Hepatocyte (in vitro differentiated cells): ENCODE measurements around the gene PPP1R7. TPM values are rescaled to one million over a fixed set of nuclear protein-coding genes. Genes with fewer than 3 reads are reported as not detected.
A peak's percentile ranks its signal among the peaks of the same experiment; 100 is the strongest.

Source experiments
- DNase-seq: peaks from one replicate; pipeline ENCODE4 v3.0.0-alpha.2; 2016; ENCODE audit warnings: low spot score
- H2AFZ ChIP-seq: fragments of 200-600 bp; sonication (generic); 2 replicates; pipeline ENCODE4 v1.6.0; 2016; ENCODE audit warnings: antibody characterized with exemption, mild to moderate bottlenecking
- H3K27ac ChIP-seq: fragments of 200-600 bp; sonication (generic); 2 replicates; pipeline ENCODE4 v1.5.1; 2016; ENCODE audit warnings: mild to moderate bottlenecking
- H3K27me3 ChIP-seq: fragments of 200-600 bp; sonication (generic); 2 replicates; pipeline ENCODE4 v1.6.1; 2016
- H3K36me3 ChIP-seq: fragments of 200-600 bp; sonication (generic); replicated peaks from 2 replicates; pipeline ENCODE4 v1.5.1; 2016; ENCODE audit warnings: low read depth; ENCODE audit not compliant: insufficient read depth
- H3K4me1 ChIP-seq: fragments of 200-600 bp; sonication (generic); 2 replicates; pipeline ENCODE4 v1.5.1; 2016; ENCODE audit warnings: mild to moderate bottlenecking, moderate library complexity; ENCODE audit not compliant: insufficient read depth
- H3K4me2 ChIP-seq: fragments of 200-600 bp; sonication (generic); 2 replicates; pipeline ENCODE4 v1.6.0; 2016
- H3K4me3 ChIP-seq: fragments of 200-600 bp; sonication (generic); 2 replicates; pipeline ENCODE4 v1.5.1; 2016; ENCODE audit warnings: mild to moderate bottlenecking
- H3K79me2 ChIP-seq: fragments of 200-600 bp; sonication (generic); 2 replicates; pipeline ENCODE4 v1.6.0; 2017; ENCODE audit warnings: mild to moderate bottlenecking
- H3K9me2 ChIP-seq: fragments of 200-600 bp; sonication (generic); replicated peaks from 2 replicates; pipeline ENCODE4 v1.6.0; 2017; ENCODE audit warnings: mild to moderate bottlenecking; ENCODE audit not compliant: insufficient read depth
- H3K9me3 ChIP-seq: fragments of 200-600 bp; sonication (generic); 2 replicates; pipeline ENCODE4 v1.5.1; 2016; ENCODE audit warnings: low read depth, mild to moderate bottlenecking
- H4K20me1 ChIP-seq: fragments of 200-600 bp; sonication (generic); 2 replicates; pipeline ENCODE4 v1.6.0; 2016; ENCODE audit warnings: mild to moderate bottlenecking; ENCODE audit not compliant: insufficient read depth, poor library complexity, severe bottlenecking
- EZH2 ChIP-seq: fragments of 200-600 bp; sonication (generic); IDR thresholded peaks from 2 replicates; pipeline ENCODE4 v1.6.1; 2016; ENCODE audit warnings: antibody characterized with exemption, mild to moderate bottlenecking, borderline replicate concordance
- EZH2phosphoT487 ChIP-seq: fragments of 200-600 bp; sonication (generic); IDR thresholded peaks from one replicate; pipeline ENCODE4 v1.6.1; 2018; ENCODE audit warnings: antibody characterized with exemption, mild to moderate bottlenecking, low read depth, moderate library complexity; ENCODE audit not compliant: unreplicated experiment, severe bottlenecking
- WGBS: methylation state at CpG from one replicate; pipeline ENCODE4 v1.1.6; 2016; ENCODE audit warnings: low lambda C conversion rate; ENCODE audit errors: missing lambda C conversion rate; 5-methylcytosine and 5-hydroxymethylcytosine counted together
- polyA plus RNA-seq: library from polyadenylated mRNA; unstranded; fragments of >200 nt; fragmentation: Nextera tagmentation; extraction: Ambion mirVana; gene quantifications from 2 replicates; pipeline ENCODE4 v1.2.1, GENCODE V29; 2016
- total RNA-seq: library from RNA; depleted of rRNA; stranded (reverse); fragments of >200 nt; gene quantifications from 2 replicates; pipeline ENCODE4 v1.2.3, GENCODE V29; 2014
- TF ChIP-seq, protein P1 (sequence below): fragments of 200-600 bp; sonication (generic); IDR thresholded peaks from 2 replicates; pipeline ENCODE4 v1.5.1; 2016; ENCODE audit warnings: antibody characterized with exemption, mild to moderate bottlenecking; ENCODE audit not compliant: poor library complexity

Gene PPP1R7
- total and polyA plus RNA-seq, 2 experiments from 2014 or later, result 46.7 to 84.9 TPM

DNA sequence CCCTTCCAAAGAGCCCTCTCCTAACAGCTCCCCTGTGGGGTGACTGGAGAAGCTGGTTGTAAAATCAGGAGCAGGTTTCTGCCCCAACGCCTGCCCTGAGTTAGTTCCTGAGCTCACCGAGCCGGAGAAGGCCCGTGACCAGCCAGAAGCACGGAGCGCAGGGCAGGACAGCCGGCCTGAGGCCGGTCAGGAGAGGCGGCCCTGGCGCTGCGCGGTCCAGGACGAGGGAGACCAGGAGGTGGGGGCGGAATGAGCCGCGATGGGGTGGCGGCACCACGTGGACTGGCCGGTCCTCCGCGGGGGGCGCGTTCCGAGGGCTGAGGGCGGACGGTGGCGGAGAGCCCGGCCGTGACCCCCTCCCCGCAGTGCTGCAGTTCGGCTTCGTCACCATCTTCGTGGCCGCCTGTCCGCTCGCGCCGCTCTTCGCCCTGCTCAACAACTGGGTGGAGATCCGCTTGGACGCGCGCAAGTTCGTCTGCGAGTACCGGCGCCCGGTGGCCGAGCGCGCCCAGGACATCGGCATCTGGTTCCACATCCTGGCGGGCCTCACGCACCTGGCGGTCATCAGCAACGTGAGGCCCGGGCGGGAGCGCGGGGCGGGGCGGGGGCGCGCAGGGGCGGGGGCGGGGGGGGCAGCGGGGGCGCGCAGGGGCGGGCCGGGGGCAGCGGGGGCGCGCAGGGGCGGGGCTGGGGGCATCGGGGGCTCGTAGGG lies 67.2 kb downstream of the PPP1R7 start:
- DNase-seq, result peak; percentile 86
- Histone ChIP-seq H2AFZ (peak overlapping the region; percentile 67), H3K79me2 (no peaks in the 10 kb centered on the region), H3K4me3 (peak overlapping the region; percentile 9), H3K9me2 (no peaks in the 10 kb centered on the region), H3K9me3 (no peaks in the 10 kb centered on the region), H4K20me1 (no peaks in the 10 kb centered on the region), H3K4me2 (peak overlapping the region; percentile 91), H3K27ac (peak overlapping the region; percentile 75), H3K27me3 (peaks cover 6% of the 10 kb centered on the region), H3K36me3 (no peaks in the 10 kb centered on the region), H3K4me1 (peaks cover 6% of the 10 kb centered on the region)
- TF ChIP-seq EZH2phosphoT487 (no peak), EZH2 (no peak)
- TF ChIP-seq, protein P1, sequence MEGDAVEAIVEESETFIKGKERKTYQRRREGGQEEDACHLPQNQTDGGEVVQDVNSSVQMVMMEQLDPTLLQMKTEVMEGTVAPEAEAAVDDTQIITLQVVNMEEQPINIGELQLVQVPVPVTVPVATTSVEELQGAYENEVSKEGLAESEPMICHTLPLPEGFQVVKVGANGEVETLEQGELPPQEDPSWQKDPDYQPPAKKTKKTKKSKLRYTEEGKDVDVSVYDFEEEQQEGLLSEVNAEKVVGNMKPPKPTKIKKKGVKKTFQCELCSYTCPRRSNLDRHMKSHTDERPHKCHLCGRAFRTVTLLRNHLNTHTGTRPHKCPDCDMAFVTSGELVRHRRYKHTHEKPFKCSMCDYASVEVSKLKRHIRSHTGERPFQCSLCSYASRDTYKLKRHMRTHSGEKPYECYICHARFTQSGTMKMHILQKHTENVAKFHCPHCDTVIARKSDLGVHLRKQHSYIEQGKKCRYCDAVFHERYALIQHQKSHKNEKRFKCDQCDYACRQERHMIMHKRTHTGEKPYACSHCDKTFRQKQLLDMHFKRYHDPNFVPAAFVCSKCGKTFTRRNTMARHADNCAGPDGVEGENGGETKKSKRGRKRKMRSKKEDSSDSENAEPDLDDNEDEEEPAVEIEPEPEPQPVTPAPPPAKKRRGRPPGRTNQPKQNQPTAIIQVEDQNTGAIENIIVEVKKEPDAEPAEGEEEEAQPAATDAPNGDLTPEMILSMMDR, result peak; percentile 6
- 5% methylated on average over 18 of the region's 77 CpGs for WGBS

DNA sequence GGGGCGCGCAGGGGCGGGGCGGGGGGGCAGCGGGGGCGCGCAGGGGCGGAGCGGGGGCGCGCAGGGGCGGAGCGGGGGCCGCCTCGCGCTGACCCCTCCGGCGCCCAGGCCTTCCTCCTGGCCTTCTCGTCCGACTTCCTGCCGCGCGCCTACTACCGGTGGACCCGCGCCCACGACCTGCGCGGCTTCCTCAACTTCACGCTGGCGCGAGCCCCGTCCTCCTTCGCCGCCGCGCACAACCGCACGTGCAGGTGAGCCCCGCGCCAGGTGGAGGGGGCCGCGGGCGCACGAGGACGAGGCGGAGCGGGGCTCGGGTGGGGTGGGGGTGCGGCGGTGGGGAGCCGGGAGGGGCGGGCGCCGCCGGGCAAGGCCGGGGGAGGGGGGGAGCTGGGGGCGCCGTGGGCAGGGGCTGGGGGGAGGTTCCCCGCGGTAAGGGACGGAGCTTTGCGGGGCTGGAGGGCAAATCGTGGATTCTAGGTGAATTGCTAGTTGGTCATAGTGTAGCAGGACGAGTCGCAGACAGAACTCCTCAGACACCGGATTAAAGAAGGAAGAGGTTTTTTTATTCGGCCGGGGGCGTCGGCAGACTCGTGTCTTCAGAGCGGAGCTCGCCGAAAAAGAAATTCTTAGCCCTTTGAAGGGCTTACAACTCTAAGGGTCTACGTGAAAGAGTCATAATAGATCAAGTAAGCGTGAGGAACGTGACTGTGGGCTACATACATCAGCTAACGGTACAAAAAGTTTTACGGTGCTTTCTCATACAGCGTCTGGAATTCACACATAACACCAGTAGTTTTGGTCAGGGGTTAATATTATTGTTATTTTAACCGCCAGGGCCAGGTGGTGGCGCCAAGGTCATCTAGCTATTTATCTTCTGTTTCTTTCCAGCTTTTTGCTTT lies 68.1 kb downstream of the PPP1R7 start:
- no peaks in the 10 kb centered on the region for H3K36me3 ChIP-seq
- 3% methylated on average over 38 of the region's 83 CpGs for WGBS
- H3K9me2 ChIP-seq, result no peaks in the 10 kb centered on the region
- peaks cover 6% of the 10 kb centered on the region for H3K27me3 ChIP-seq
- H3K4me3 ChIP-seq, result peak overlapping the region; percentile 79
- no peaks in the 10 kb centered on the region for H4K20me1 ChIP-seq
- no peaks in the 10 kb centered on the region for H3K9me3 ChIP-seq
- H2AFZ ChIP-seq, result peak overlapping the region; percentile 89
- DNase-seq, result peak; percentile 74
- H3K4me1 ChIP-seq, result peaks cover 6% of the 10 kb centered on the region
- no peak for TF ChIP-seq EZH2phosphoT487
- TF ChIP-seq, protein P1, result peak; percentile 30
- TF ChIP-seq EZH2, result no peak
- no peaks in the 10 kb centered on the region for H3K79me2 ChIP-seq
- peak overlapping the region; percentile 53 for H3K27ac ChIP-seq
- peak overlapping the region; percentile 93 for H3K4me2 ChIP-seq

DNA sequence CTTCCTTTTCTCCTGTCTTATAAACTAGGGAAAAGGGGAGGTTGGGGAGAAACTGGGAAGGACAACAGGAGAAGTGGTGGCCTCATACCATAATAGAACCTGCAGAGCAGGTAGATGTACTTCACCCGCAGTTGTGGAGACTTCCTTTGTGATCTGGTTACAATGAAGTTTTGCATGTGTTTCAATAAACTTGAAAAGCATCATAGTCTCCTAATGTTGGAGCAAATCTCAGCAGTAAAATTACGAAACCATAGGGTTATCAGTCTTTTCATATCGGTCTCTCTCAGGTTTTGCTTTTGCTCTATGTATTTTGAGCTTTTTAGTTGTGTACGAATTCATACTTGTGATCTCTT lies 68.7 kb downstream of the PPP1R7 start:
- no peak for DNase-seq
- Histone ChIP-seq H3K4me1 (peaks cover 6% of the 10 kb centered on the region), H3K27ac (no peak overlapping the region), H3K27me3 (peaks cover 6% of the 10 kb centered on the region), H4K20me1 (no peaks in the 10 kb centered on the region), H3K4me2 (peak overlapping the region; percentile 93), H3K4me3 (peak overlapping the region; percentile 79), H3K9me2 (no peaks in the 10 kb centered on the region), H3K9me3 (no peaks in the 10 kb centered on the region), H3K36me3 (no peaks in the 10 kb centered on the region), H3K79me2 (no peaks in the 10 kb centered on the region), H2AFZ (peak overlapping the region; percentile 89)
- WGBS, result 58% methylated on average over 4 of the region's 4 CpGs
- no peak for TF ChIP-seq EZH2
- TF ChIP-seq EZH2phosphoT487, result no peak
- TF ChIP-seq, protein P1, result no peak
